GM18502 (cell line): Measurements from ENCODE around the gene HOXD8.
A peak's percentile ranks its signal among the peaks of the same experiment; 100 is the strongest.

Experiments used
- ATAC-seq: cut with Tn5 transposase; IDR thresholded peaks from one replicate; pipeline ENCODE4 v1.9.1; 2021; ENCODE audit warnings: mild to moderate bottlenecking; ENCODE audit not compliant: unreplicated experiment, poor library complexity

The HOXD8 gene

DNA sequence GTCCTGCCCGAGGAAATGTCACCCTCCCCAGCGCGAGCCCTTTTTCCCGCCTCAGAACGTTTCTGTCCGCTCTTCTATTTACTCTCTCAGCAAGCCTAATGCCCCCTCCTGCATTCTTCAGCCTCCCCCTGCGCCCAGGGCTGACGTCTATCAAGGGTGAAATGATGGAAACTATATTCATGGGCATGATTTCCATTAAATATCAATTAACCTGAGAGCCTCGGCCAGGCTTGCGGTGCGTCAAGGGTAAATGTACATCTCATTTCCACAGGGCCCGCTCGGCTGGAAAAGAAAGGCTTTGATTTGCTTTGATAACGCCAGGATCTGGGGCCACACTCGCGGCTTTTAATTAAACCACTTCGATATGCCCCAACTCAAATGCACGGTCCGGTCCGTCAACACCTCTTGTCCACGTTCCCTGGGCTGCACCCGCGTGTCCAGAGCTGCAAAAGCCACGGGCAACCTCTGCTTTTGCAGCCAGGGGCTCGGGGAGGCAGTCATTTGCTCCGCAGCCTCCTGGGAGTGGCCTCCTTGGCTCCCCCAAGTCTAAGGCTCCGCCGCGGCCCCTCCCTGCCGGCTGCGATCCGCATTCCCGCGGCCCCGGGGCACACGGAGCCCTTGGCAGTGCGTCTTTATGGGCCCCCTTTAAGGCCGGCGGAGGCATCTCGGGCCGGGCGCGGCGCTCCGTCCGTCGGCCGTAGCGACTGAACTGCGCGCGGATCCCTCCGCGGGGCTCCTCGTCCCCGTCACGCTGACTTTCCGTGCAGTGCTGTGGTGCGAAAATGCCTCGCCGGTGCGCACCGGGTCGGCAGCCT lies at the start of gene HOXD8:
TSS of gene HOXD8 (plus strand) at position 724 of the 815 bp plus-strand sequence. CDS start 662 bp downstream, outside the sequence.
- ATAC-seq, result no peak

DNA sequence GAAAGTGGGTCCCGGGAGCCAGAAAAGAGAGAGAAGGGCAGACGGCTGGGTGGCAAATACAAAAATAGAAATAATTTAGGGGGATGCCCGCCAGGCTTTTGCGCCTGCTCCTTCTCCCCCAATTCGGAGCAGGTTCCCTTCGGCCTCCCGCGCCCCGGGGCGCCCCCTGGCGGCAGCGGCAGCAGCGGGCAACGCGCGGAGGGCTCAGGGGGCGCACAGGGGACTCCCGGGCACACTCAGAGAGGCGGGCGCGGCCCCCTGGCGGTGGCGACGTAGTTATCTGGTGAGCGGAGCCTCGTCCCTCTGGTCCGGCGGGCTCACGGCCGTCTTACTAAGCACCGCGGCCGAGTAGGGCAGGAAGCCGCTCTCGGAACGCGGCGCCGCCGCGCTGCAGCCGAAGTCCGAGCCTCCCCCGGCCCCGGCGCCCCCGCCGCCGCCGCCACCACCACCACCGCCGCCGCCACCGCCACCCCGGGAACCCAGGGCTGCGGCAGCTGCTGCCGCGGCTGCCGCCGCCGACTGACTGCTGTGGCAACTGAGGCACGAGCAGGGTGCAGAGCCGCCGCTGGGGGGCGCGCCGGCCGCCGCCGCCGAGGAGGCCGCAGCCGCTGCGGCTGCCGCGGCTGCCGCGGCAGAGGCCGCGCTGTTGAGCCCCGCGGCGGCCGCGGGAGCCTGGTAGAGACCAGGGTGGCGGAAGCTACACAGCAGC lies 49.5 kb upstream of the HOXD8 start:
- no peak for ATAC-seq

DNA sequence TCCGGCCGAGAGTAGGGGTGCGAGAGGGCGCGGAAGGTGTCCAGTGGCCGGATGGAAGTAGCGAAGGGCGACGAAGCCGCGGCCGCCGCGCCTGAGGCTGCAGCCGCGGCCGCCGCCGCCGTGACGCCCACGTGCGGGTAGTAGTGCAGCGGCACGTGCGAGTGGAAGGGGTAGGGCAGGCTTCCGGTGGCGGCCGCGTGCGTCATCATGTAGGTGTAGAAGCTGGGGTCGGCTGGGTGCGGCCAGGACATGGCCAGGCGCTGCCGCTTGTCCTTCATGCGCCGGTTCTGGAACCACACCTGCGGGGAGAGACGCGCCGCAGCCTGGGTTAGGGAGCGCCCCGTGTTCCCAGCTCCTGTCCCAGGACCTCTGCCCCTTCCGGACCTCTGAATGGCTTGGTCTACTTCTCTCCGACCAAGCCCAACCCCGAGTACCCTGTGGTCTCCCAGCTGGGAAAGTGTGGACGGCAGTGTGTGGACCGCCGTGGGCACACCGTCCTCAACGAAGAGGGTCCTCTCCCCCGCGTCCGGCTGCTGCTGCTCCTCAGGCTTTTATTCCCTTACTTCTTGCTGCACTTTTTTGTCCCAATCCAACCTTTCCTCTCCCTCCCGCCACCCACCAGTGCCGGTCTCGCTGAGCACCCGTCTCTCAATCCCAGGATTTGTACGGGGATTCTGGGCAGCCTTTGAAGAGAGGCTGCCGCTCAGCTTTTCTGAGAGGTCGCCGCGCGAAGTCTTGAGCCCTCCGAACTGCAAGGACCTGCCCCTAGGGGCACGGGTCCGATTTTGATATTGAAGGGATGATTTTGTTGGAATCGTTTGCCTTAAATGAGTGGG lies 48.7 kb upstream of the HOXD8 start:
- no peak for ATAC-seq

DNA sequence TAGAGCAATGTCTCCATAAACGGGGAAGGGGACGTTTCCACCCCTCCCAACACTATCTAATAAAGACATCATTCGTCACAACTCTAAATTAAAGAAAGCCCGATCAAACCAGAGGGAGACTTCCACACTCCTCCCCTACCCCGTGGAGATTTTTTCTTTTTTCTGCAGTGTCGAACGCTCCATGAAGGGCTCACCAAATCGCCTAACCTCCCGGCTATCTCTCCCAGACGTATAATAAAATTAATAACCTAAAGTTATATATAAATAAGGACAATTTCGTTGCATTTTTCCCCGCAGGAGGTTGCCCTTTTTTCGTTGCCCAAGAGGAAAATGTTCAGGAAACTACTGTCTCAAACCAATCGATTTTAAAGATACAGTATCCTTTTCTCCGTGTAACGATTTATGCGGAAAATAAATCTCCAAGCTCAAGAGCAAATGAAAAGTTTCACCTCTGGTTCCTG lies 48.1 kb upstream of the HOXD8 start:
- ATAC-seq, result no peak

DNA sequence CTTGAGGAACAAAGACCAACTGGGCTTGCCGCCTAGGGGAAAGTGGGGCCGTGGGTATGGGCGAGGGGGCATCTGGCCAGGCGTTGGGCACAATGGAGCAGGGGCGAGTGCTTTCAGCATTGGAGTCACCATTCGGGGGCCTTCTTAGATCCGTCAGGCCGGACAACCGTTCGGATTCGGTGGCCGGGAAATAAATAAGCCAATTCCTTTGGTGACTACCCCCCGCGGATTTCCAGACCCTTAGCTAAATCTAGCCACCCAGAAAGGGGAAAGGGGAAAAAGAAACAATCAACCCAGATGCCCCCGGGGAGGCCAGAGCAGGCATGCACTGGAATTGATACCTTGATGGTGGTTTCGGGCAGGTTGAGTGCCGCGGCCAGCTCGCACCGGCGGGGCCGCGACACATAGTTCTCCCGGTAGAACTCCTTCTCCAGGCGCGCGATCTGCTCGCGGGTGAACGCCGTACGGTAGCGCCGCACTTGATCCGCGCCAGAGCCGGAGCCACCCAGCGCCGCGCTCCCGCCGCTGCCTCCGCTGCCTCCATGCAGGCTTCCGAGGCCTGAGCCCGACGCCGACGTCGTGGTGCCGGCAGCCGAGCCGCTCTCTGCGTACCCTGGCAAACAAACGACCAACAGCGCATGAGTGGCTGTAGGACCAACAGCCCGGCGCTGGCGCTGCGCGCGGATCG lies 47.5 kb upstream of the HOXD8 start:
- no peak for ATAC-seq

DNA sequence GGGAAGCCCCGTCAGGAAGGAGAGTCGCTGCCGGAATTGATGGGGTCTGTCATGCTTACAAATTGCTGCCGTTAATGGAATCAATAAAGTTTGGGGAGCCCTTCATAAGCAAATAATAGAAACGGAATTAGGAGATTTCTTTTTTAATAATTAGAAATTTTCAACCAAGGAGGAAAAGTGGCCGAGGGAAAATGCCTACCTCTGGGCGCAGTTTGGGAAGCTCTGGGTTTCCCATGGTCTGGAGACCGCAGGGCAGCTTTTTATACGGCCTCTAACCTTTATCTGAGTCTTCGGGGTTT lies 47.0 kb upstream of the HOXD8 start:
- no peak for ATAC-seq

DNA sequence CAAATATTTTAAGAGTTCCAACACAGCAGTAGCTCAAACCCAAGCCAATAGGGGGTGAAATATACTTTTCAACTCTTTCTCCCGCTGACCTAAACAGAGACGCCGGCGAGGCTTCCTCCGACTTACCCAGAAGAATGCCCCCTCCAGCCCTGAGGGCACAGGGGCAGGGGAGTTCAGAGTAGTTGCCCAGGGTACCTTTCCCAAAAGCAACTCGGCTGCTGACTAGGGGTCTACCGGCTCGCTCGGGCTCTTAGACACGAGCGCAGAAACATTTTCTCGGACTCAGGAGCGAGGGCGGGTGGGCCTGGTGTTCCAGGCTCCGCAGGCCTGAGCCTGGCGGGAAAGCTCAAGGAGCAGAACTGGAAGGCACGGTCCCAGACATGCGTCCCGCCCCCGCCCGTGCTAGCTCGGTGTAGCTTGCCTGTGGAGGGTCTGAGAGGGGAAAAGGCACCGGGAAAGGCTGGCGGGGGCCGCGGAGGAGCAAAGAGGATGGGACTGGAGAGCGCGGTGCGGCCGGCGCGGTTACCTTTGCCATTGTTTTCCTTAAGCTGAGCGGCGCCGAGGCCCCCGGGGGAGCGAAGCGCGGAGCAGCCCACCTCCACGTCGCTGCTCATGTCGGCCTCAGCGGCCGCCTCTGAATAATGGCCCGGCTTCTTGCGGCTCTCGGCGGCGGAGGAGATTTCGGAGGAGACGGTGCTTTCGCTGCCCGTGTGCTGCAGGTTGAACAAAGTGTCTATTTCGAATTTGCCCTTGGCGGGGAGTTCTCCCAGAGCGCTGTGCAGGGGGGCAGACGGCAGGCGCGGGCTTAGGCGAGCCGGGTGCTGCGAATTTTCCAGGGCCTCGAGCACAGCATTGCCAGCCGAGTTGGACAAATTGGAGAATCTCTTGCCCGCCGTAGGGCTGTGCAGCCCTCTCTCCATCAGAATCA lies 46.4 kb upstream of the HOXD8 start:
- no peak for ATAC-seq

DNA sequence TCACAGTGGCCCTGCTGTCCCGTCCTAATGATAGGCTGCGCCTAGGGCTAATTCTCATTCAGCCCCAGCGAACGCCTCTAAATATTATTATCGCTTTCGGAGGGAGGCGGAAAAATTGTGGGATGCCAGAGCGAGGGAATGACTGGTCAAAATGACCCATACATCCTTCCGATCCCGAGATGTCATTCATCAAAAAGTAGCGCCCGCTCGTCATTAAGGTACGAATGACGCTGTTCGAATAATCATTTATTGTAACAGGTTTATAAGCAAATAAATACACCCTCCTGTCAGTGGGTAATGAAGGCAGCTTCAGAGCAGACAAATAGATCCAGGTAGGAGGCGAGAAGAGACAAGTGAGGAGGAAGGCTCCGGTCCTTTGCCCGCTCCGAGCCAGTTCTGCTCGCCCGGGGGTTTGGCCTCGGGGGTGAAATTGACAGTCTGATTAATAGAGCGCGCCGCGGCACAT lies 45.7 kb upstream of the HOXD8 start, which contains the start of gene EVX2:
TSS of gene EVX2 (minus strand) at position 167 of the 466 bp plus-strand sequence. CDS start 186 bp downstream, outside the sequence.
- ATAC-seq, result no peak

DNA sequence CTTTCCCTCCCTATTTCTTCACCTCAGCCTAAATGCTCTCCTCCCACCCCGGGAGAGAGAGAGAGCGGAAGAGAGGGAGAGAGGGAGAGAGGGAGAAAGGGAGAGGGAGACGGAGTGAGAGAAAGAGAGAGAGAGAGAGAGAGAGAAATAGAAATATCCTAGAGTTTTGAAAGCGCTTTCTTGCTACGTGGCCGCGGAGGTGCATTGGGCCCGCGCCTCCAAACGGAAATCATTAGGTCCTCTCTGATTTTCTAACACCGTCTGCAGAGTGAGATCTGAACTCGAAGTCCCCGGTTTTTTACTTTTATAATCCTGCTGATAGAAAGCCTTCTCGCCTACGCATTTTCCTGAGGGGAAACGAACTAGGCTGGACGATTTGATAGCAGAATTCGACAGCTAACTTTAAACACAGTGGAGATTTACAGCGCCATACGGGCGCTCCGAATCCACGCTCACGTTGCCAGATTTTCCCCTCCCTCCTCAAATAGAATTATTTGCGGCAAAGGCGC lies 44.8 kb upstream of the HOXD8 start:
- ATAC-seq, result no peak

DNA sequence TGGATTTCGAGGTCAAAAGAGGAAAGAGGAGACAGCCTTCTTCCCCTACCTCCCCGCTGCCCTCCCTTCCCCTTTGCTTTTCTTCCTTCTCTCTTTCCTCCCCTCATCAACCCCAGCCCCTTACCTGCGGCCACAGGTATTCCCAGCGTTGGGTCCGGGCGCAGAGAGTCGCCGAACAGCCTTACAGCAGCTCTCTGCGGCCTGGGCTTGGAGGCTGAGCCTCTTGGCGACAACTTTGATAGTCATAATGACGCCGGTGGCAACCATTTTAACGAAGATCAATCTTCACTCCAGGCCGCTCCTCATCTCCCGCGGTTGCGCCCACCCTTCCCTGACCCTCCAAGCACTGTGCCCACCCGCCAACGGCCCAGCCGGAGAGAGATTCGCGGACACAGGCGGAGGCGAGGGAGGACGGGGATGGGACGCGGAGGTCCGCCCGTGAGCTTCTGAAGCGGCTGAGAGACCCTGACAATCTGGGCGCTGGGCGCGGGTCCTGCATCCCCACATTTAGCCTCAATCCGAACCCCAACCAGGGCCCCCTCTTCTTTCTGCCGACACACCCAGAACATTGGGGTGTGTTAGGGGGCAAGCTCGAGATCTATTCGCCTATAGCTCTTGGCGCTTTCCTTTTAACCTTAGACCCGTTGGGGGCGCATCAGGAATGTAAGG lies 44.3 kb upstream of the HOXD8 start:
- ATAC-seq, result no peak

DNA sequence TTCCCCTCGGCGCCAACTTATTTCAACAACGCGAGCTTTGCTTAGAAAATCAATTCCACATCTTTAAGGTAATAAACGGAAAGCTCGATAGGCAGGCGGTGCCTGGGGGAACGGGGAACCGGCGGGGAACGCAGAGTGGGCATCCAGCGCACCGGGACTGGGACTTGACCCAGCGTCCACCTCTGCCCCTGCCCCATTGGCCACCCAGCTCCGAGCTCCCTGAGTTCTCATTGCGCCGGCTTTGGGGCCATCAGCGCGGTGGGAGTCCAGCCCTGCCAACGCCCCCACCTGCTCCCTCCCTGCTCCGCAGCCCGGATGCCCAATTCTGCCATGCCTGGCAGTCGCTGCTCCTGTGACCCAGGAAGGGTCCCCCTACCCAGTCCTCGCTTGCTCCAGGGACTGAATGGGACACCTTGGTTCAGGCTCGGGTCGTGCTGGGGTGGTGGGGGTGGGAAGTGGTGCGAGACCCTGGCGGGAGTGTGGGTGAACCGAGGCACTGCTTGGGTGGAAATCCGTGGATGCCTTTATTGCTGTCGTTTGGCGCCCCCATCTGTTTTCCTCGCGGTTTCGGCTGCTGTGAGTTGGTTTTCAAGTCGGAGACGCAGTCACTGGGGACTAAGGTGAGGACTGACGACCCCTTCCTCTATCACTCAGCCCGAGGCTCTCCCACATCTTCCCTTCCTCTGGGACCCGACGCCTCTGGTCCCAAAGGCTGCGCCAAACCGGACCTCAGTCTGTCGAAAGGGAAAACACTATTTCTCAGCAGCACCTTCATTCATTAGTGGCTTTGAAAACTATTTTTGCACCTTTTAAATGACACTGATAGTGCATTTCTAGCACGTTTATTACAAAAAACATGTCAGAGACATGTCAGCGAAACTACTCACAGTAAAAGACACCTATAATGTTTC lies 43.4 kb upstream of the HOXD8 start:
- ATAC-seq, result no peak

DNA sequence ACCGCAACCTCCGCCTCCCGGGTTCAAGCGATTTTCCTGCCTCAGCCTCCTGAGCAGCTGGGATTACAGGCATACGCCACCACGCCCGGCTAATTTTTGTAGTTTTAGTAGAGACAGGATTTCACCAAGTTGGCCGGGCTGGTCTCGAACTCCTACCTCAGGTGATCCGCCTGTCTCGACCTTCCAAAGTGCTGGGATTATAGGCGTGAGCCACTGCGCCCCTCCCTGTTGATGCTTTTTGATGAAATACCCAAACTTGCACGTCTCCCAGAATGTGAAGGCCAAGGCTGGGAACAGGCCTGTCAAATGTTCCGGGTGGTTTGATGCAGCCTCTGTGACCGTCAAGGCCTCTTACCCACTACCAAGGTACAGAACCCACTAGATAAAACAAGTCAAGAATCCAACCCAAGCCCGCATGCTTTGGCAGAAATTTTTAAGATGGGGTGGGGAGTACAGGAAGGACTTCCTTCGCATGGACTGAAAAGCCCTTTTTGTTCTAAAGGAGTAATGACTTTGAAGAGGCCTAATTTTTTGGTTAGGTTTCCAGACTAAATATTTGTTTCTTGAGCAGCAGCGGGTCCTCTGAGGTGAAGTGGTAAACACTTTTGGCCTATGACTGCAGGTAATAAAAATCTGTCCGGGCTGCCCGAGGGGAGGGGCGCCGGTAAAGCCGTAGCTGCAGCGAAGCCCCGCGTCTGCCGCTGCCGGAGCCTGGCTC lies 42.0 kb upstream of the HOXD8 start:
- no peak for ATAC-seq

DNA sequence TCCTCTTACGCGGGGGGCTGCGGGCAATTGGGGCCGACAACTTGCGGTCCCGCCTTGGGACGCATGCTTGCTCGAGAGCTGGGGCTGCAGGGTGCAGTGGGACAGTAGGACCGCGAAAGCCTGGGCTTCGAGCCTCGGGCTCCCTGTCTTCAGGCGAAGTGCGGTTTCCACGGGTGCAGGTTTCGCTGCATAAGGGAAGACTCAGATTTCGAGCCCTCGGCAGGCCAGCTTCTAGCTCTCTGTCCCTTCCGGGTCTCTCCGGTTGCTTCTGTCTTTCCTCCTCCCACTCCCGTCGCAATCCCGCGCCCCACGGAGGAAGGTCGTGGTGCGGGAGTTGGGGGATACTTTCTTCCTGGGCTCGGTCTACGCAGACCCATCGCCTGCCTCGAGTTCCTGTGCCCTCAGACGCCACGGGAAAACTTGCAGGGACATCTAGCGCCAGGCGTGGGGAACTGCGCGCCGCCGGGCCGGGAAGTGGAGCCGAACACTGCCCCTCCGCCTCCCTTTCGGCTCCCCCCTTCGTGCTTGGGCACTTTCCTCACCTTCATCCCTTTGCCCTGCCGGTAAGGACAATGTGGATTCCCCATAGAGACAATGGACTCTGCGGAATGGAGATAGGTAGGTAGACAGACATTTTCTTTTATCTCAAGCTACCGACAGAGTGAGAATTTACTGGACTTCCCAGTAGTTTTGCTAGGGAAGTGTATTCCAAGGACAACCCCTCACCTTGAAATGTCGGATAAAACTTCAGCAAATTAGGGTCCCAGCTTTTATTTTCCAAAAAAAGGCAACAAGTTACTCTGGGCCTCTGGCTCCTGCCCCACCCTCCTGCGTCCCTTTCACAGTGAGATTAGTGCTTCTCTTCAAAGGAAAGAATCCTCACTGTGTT lies 41.2 kb upstream of the HOXD8 start:
- ATAC-seq, result peak; percentile 58

DNA sequence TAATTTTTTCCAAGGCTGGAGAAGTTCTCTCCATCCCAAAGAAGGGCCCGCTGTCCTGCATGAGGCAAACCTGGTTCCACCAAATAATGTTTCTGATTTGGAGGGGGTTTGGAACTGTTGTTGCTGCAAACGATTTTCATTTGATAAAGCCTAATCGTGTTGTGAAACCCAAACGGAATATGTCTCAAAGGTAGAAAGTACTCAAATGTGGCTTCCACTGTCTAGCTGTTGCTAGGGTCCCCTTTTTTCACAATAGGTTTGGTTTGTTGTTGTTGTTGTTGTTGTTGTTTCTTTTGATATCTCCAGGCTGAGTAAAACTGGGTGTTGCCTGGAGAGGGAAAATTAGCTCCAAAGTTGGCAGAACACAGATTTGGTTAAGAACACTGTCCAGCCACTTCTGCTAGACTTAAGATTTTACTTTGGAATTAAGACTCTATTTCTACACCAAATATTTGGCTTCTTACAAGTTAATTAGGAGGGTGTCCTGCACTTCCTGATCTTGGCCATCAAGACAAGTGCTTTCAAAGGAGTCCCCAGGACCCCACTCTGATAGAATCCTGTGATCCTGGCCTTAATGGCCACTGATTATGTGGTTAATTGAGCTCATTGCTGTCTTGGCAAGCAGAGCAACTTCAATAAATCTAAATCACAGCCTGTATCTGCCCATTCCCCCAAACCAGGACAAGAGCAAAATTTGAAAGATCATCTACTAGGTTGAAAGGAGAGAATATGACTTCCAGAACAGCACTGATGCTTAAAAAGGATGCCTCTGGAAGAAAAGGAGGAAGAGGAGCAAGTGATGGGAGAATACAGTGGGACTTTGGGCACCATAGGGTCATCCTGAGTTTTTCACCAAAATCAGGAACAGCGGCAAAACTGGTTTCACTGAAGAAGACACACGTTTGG lies 40.3 kb upstream of the HOXD8 start:
- ATAC-seq, result no peak
